Stimulated activated effector memory CD8-positive, alpha-beta T cell treated with anti-CD3 and anti-CD28 coated beads, Interleukin-12 subunit alpha, Interleukin-12 subunit beta, amount 100 ng/mL, for 72 hours (primary cell): ENCODE results near the gene MYADML2.
A peak's percentile ranks its signal among the peaks of the same experiment; 100 is the strongest.

Experiments used
- ATAC-seq: fragments of 150-1000 bp; cut with Tn5 transposase; 2 replicates; pipeline ENCODE4 v1.10.0; 2021
- DNase-seq, 2 donors: peaks; one replicate each; pipeline ENCODE4 v3.0.0; 2021 to 2022; ENCODE audit warnings: low spot score in 2 of 2
- H3K27ac Mint-ChIP-seq: one replicate; pipeline ENCODE4 v1.8.0; 2022; ENCODE audit warnings: mild to moderate bottlenecking, mixed read lengths
- H3K36me3 Mint-ChIP-seq: one replicate; pipeline ENCODE4 v1.8.0; 2022; ENCODE audit warnings: mild to moderate bottlenecking, mixed read lengths
- H3K4me1 Mint-ChIP-seq: one replicate; pipeline ENCODE4 v1.8.0; 2022; ENCODE audit warnings: mixed read lengths
- H3K4me3 Mint-ChIP-seq: one replicate; pipeline ENCODE4 v1.8.0; 2022; ENCODE audit warnings: mild to moderate bottlenecking, mixed read lengths
- H3K9me3 Mint-ChIP-seq: one replicate; pipeline ENCODE4 v1.8.0; 2022; ENCODE audit warnings: mixed read lengths

Gene MYADML2

DNA sequence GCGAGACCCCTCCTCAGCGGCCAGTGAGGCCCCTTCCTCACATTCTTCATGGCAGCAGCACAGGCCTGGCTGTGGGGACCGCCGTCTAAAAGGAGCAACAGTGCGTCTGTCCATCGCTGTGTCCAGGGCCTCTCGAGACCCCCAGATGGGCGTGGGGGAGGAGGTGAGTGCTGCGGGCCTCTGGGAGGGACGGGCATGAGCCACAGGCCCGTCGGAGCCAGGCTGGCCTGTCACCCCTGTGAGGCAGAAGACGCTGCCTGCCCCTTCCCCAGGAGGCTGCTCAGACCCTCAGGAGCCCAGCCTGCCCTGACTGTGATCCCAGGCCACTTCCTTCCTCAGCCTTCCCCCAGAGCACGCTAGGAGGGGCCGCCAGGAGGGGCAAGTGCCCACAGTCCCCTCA, 7.8 kb downstream of the MYADML2 start:
- ATAC-seq (no peak), DNase-seq (no peak)
- Mint-ChIP-seq H3K4me1 (peaks cover 20% of the 10 kb centered on the region), H3K36me3 (no peaks in the 10 kb centered on the region), H3K27ac (no peak overlapping the region), H3K4me3 (no peak overlapping the region), H3K9me3 (no peaks in the 10 kb centered on the region)

DNA sequence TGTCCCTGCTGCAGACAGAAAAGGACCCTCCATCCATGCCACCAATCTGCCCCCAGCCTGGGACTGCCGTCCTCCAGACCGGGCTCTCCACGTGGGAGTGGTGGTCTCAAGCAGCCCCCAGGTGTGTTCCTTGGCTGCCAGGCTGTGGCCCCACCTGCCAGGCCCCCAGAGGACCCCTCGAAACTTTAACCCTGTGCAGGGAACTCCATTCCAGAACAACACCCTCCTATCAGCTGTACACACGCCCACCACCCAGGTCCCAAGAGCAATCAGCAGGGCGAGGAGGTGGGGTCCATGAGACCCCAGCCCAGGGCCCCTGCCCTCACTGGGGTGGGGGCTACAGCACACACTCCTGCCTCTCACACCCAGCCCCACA, 11.3 kb downstream of the MYADML2 start:
- H3K4me3 Mint-ChIP-seq = peak overlapping the region; percentile 77

DNA sequence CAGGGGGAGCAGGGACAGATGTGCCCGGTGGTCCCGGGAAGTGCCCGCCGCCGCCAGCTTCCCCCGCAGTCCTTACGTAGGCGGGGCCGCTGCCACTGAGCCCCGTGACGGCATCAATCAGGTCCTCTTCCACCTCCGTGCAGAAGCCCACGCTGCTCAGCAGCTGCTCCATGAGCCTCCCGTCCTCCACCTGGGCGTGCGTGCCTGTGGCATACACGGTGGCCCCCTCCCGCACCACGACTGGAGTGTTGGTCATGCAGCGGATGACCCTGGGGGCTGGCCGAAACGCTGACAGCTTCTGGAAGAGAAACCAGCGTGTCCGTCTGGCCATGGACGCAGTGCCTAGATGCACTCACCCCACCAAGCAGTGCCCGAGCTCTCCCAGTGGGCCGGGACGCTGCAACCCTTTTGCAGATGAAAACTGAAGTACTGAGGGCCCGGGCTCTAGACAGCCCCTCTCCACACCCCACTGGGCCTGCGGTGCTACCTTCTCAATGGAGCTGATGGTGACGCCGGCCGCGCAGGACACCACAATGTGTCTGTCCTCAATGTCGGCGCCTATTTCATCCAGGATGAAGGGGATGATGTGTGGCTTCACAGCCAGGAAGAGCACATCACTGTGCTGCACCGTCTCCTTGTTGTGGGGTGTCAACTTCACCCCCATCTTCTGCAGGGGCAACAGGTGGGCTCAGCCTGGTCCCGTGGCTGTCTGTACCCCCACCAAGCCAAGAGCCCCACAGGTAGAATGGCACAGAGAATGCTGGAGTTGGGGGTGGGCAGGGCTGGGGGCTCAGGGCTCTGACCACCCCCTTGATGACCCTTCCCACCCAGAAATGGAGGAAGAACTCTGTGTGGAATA, 12.0 kb downstream of the MYADML2 start:
- Mint-ChIP-seq H3K4me3 (peak overlapping the region; percentile 77), H3K27ac (no peak overlapping the region), H3K9me3 (no peaks in the 10 kb centered on the region), H3K4me1 (peaks cover 35% of the 10 kb centered on the region), H3K36me3 (peaks cover 17% of the 10 kb centered on the region)
- DNase-seq = no peak
- no peak for ATAC-seq

More for the DNA sequence above, 11.3 kb downstream of the MYADML2 start:
- no peaks in the 10 kb centered on the region for H3K9me3 Mint-ChIP-seq
- no peak for ATAC-seq
- DNase-seq = no peak
- H3K4me1 Mint-ChIP-seq = peaks cover 34% of the 10 kb centered on the region
- no peak overlapping the region for H3K27ac Mint-ChIP-seq
- H3K36me3 Mint-ChIP-seq = peaks cover 17% of the 10 kb centered on the region

DNA sequence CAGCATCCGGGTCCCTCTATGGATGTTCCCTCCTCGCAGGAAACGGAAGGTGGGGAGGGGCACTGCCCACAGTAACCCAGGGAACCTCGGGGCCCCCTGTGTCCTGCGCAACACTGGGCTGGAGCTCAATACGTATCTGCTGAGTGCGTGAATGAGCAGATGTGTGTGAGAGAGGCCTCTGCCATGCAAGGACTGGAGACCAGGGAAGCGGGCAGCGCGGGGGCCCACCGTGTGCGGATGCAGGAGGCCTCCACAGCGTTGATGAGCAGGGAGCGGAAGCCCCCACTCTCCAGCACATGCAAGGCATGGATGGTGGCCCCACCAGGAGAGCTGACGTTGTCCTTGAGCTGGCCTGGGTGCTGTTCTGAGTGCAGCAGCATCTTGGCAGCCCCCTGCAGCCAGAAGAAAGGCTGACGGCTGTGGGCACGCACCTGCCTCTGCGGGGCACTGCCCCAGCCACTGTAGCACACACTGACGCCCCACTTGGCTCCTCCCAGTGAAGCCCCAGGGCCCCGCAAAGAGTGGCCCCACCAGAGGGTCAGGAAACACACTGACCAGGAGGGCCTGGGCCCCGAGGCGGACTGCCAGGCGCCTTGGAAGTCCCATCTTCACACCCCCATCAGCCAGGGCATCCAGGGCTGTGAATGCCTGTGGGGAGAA, 12.8 kb downstream of the MYADML2 start:
- H3K9me3 Mint-ChIP-seq = no peaks in the 10 kb centered on the region
- no peak overlapping the region for H3K4me3 Mint-ChIP-seq
- peaks cover 17% of the 10 kb centered on the region for H3K36me3 Mint-ChIP-seq
- H3K27ac Mint-ChIP-seq = peak overlapping the region; percentile 6
- DNase-seq (no peak), ATAC-seq (no peak)
- peaks cover 35% of the 10 kb centered on the region for H3K4me1 Mint-ChIP-seq

DNA sequence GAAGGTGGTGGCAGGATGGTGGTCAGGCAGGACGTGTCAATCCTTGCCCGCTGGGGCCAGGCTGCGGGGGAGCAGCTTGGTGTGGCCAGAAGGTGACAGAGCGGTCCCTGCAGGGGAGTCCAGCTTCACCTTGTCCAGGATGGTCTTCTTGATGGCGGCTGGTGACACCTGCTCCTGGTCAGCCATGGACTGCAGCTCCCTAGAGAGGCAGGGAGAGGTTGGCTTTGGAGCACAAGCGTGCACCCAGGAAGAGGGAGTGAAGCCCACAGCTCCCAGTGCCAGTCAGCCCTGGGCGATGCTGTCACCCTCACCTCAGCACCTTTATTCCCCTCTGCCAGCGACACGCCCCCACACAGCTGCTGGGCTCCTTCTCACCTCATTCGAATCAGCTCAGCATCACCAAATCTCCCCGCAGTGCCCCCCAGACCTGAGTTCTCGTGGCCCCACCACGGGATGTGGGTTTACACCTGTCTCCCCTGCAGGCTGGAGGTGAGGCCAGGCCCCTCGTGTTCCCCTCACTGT, 13.8 kb downstream of the MYADML2 start:
- no peak overlapping the region for H3K4me3 Mint-ChIP-seq
- peaks cover 17% of the 10 kb centered on the region for H3K36me3 Mint-ChIP-seq
- DNase-seq (no peak), ATAC-seq (no peak)
- H3K27ac Mint-ChIP-seq = peak overlapping the region; percentile 6
- H3K4me1 Mint-ChIP-seq = peaks cover 35% of the 10 kb centered on the region
- no peaks in the 10 kb centered on the region for H3K9me3 Mint-ChIP-seq

DNA sequence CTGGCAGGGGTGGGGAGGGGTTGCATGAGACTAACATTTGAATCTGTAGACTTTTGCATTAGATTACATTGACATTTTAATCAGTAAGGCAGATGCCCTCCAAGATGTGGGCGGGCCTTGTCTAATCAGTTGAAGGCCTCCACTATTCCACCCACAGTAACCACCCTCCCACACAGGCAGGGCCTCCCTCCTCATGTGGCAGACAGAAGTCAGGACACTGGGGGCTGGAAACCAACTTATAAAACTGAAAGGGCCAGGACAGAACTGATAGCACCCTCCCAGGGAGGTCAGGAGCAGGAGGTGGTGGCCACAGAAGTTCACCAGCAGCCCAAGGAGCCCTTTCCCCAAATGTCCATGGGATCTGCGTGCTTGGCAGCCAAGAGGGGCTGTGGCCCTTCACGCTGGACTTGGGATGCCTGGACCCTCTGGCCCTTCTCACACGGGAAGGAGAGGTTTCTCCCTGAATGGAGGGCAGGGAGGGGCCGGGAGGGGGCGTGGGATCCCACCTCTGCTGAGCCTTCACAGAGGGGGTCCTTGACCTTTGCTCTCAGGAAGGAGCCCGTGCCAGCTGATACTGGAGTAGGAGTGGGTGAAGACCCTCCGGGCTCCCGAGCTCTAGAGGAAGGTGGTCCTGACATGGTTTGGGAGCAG, 14.6 kb downstream of the MYADML2 start:
- H3K4me1 Mint-ChIP-seq = peaks cover 28% of the 10 kb centered on the region
- H3K4me3 Mint-ChIP-seq = no peak overlapping the region
- H3K9me3 Mint-ChIP-seq = no peaks in the 10 kb centered on the region
- DNase-seq = no peak
- peaks cover 21% of the 10 kb centered on the region for H3K36me3 Mint-ChIP-seq
- ATAC-seq = no peak
- no peak overlapping the region for H3K27ac Mint-ChIP-seq

DNA sequence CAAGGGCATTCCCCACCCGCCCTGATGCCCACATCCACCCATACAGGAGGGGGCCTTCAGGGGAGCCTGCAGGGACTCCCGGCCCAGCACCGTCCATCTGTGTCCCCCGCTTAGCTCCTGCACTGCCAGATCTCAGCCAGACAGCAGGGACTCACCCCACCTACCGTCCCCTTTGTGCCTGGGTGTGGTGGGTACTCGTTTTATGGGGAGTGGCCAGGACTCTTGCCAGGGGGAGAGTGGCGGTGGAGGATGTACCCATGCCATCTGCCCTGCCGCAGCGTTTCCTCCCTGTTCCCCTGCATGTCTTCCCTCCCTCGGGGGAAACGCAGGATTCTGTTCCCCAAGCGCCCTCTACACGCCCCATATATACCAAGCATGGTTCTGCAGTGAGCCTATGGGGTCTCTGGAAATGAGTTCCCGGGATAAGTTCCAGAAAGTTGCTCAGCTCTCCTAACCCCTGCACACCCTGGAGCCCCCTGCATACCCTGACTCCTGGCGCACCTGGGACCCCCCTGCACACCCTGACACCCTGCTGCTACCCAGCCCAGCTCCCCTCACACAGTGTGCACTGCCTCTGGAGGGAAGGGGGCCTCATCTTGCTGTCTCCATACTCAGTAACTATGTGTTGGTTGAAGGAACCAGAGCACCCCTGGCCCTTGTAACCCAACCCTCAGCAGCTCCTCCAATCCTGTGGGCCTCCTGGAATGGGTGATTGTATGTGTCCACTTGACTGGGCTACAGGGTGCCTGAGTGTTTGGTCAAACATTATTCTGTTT, 15.3 kb downstream of the MYADML2 start:
- peaks cover 26% of the 10 kb centered on the region for H3K36me3 Mint-ChIP-seq
- DNase-seq = no peak
- peaks cover 27% of the 10 kb centered on the region for H3K4me1 Mint-ChIP-seq
- ATAC-seq = no peak
- no peaks in the 10 kb centered on the region for H3K9me3 Mint-ChIP-seq
- no peak overlapping the region for H3K4me3 Mint-ChIP-seq
- no peak overlapping the region for H3K27ac Mint-ChIP-seq

DNA sequence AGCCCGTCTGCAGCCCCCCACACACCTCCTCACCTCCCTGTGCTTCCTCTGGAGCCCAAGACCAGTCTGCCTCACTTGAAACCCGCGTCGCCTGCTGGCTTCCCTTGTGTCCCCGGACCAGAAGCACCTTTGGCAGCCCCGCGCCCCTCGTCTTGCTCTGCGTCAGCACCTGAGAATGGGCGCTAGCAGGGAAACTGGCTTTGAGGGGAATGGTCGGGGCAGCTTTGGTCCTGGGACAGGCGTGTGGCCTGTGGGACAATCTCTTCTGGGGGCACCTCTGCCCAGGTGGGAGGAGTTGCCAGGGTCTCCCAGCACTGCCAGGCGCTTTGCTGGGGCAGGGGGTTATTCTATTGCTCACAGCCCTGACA, 15.9 kb downstream of the MYADML2 start:
- Mint-ChIP-seq H3K36me3 (peaks cover 31% of the 10 kb centered on the region), H3K9me3 (no peaks in the 10 kb centered on the region), H3K4me1 (peaks cover 28% of the 10 kb centered on the region), H3K4me3 (no peak overlapping the region), H3K27ac (peak overlapping the region; percentile 29)
- ATAC-seq (no peak), DNase-seq (no peak)

DNA sequence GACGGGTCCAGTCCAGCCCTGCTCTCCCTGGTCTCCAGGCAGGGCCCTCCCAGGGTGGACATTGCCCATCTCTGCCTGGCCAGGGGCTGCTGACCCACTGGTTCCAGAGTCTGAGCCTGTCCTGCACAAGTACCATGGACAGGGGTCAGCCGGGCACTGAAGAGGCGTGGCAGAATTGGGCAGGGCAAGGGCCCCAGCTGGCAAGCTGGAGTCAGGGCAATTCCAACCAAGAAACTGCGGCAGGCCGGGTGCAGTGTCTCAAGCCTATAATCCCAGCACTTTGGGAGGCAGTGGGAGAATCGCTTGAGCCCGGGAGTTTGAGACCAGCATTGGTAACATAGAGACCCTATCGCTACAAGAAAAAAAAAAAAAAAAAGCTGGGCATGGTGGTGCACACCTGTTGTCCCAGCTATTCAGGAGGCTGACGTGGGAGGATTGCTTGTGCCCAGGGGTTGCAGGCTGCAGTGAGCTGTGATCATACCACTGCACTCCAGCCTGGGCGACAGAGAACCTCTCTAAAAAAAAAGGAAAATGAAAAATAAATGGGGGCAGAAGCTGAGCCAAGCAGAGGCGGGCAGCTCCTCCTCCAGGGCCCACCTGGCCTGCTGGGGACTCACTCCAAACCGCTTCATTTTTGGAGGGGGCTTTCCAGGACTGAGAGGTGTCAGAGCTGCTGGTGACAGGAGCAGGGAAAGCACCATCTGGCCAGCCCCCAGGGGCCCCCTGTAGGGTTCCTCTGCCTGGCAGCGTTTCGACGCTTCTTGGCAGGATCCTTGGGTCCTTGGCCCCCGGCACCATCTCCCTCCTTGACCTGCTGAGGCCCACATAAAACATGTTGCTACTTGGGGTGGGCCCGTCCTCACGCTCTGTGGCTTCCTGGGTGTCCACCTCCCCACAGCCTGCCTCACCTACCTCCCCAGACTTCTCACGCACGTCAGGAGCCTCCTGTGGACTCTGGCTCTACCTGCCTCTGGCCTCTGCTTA, 16.6 kb downstream of the MYADML2 start:
- H3K36me3 Mint-ChIP-seq = peaks cover 36% of the 10 kb centered on the region
- DNase-seq = no peak
- no peaks in the 10 kb centered on the region for H3K9me3 Mint-ChIP-seq
- H3K27ac Mint-ChIP-seq = peak overlapping the region; percentile 29
- H3K4me1 Mint-ChIP-seq = peaks cover 25% of the 10 kb centered on the region
- H3K4me3 Mint-ChIP-seq = no peak overlapping the region
- no peak for ATAC-seq

DNA sequence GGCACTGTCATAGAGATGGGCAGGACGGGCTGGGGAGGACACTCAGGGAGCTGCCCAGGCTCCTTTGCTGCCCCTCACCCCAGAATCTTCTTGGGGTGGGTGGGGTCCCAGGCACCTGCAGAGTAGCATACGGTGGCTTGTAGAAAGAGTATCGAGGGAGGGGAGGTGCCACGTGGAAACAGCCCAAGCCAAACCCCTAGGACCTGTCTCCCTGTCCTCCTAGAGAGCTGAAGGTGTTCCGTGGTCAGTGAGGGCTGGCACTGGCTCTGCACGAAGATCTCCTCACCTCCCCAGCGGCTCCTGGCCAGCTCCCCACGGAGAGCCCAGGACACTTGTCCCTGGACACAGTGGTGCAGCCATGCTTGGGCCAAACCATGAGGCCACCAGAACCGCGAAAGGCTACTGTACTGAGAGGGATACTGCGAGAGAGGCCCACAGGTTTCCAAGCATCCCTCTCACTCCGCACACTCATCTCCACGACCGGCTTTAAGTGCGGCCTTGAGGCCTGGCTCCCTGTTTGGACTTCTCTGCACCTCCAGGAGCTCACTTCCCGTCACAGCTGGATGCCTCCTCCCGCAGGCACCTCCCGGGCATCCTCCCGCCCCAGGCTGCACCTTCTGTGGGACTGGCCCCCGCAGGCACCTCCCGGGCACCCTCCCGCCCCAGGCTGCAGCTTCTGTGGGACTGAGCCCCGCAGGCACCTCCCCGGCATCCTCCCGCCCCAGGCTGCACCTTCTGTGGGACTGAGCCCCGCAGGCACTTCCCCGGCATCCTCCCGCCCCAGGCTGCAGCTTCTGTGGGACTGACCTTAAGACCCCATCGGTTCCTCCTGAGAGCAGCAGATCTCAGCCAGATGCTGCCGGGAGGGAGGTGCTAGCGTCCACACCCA, 17.5 kb downstream of the MYADML2 start:
- H3K4me1 Mint-ChIP-seq = peaks cover 25% of the 10 kb centered on the region
- H3K27ac Mint-ChIP-seq = no peak overlapping the region
- no peak for ATAC-seq
- H3K9me3 Mint-ChIP-seq = no peaks in the 10 kb centered on the region
- peak overlapping the region; percentile 86 for H3K4me3 Mint-ChIP-seq
- peaks cover 36% of the 10 kb centered on the region for H3K36me3 Mint-ChIP-seq
- no peak for DNase-seq

DNA sequence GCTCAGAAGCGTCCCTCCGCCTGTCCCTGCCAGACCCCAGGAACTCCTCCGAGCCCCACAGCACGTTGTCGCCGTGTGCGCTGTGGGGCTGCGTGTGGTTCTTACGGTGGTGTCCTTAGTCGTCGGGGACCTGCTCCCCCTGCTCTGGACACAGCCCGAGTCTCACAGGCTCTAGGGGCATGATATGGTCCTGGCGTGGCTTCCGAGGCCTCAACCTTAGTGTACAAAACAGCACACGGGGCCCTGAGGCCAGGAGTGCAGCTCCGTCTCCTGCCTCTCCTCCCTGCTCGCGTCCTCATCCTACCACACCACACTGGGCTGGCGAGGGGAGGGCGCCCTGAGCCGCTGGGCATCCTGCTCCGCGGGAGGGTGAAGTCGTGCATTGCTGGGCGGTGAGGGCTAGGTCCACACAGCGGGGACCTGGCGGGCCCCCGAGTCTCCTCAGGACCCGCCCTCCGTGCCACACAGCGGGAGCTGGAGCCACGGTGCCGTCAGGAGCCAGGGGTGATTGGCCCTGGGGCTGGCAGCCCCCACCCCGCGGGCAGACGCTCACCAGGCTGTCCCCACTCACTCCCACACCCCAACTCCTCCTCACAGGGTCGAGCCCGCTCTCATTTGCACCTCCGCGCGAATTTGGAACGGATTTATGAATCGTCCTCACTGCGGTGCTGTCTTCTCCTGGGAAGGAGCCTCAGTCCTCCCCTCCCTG, 18.3 kb downstream of the MYADML2 start:
- DNase-seq = no peak
- Mint-ChIP-seq H3K27ac (no peak overlapping the region), H3K36me3 (peaks cover 31% of the 10 kb centered on the region), H3K4me1 (peaks cover 20% of the 10 kb centered on the region), H3K9me3 (no peaks in the 10 kb centered on the region), H3K4me3 (peak overlapping the region; percentile 86)
- ATAC-seq = no peak

DNA sequence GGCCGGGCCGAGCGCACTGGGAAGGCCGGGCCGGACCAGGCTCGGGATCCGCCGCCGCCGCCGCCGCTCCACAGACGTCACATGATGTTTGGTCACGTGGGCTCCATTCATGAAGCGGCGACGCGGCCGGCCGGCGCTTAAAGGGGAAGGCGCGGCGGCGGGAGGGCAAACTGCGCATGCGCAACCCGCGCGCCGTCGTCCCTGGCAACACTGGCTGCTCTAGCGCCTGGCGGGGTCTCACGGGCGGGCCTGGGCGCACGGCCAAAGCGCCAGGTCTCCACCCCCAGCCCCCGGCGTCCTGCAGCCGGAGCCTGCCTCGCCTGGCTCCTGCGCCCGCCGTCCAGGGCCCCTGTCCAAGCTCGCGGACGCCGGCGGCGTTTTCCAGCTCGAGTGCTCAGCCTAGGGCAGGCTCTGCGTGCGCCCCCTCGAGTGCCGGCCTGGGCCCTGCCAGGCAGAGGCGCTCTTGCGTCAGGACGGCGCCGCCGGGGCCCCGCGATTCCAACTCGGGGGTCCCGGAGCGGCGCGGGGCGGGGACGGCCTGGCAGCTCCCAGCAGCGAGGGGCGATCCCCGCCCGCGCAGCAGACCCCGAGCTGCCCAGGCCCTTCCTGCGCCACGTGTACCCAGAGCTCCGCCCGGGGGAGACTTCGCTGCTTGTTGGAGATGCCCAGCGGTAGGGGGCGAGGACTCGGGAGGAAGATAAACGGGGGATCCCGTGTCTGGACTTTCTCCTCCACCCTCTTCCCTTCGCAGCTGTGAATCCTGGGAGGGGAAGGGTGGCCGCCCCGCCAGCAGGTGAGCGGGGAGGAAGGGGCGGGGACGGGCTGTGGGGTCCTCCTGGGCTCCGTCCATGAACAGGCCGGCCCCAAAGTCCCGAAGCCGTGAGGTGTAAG, 19.1 kb downstream of the MYADML2 start, which contains the start of gene MAFG:
Gene MAFG (minus strand): TSS at position 83 of the 891 bp plus-strand sequence. CDS start 4,550 bp downstream, outside the sequence.
- DNase-seq (peak; percentile 93 to 95), ATAC-seq (peak; percentile 82)
- H3K4me3 Mint-ChIP-seq = peak within 1 kb of the TSS; percentile 86
- H3K36me3 Mint-ChIP-seq = peaks cover 23% of the 10 kb centered on the region
- H3K4me1 Mint-ChIP-seq = peaks cover 16% of the 10 kb centered on the region
- H3K27ac Mint-ChIP-seq = peak within 1 kb of the TSS; percentile 94
- H3K9me3 Mint-ChIP-seq = no peaks in the 10 kb centered on the region
